ENCODE measurements around the gene COQ10A. TPM values are rescaled to one million over a fixed set of nuclear protein-coding genes. Genes with fewer than 3 reads are reported as not detected.

The COQ10A gene
- total and polyA plus RNA-seq, 9 of the 15 experiments (the other 6 are each of a cell fraction or from before 2014, with no cell fraction given) = 3.1 to 26.4 (median 12.7) TPM

DNA sequence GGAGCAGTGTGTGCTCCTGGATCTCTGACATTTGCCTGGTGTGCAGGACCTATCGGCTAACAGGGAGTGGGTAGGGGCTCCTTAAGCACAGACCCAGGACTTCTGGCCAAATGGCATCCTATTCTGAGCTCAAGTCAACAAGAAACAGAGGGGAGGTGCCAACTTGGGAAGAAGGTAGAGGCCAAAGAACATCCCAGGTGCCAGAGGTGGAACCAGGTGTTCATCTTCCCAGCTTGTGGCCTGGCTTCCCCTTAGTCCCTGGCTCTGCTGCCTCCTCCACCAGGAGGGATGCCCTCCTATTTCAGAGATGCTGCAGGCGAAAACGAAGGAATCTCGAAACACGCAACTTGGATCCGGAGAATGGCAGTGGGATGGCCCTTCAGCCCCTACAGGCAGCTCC lies 30.7 kb upstream of the COQ10A start:
- Histone ChIP-seq H3K4me3 (no peak overlapping the region), H2AFZ (ENCODE audit: low read depth, low read length) (no peak overlapping the region), H3K4me1 (replicated peaks in 1 of 2; ENCODE audit: control insufficient read depth in 2 of 2, insufficient read depth in 2 of 2, low read length in 2 of 2) (peaks cover 6 to 27% of the 10 kb centered on the region in 2 experiments; a peak in 3 of 5 replicates), H4K20me1 (replicated peaks; ENCODE audit: control insufficient read depth, insufficient read depth, low read length) (no peaks in the 10 kb centered on the region), H3K9me1 (ENCODE audit: control insufficient read depth, insufficient read depth, low read length) (no peaks in the 10 kb centered on the region), H3K9me3 (replicated peaks; ENCODE audit: control insufficient read depth, insufficient read depth, low read depth, low read length) (no peaks in the 10 kb centered on the region), H3K36me3 (ENCODE audit: control insufficient read depth, insufficient read depth, low read length) (peaks cover 22% of the 10 kb centered on the region; the same call in 1 of the 3 replicates), H3K27ac (ENCODE audit: extremely low read depth, low read depth, low read length) (no peak overlapping the region), H3K4me2 (ENCODE audit: insufficient read depth, low read length) (no peak overlapping the region), H3K79me2 (ENCODE audit: control insufficient read depth, insufficient read depth, low read length) (no peaks in the 10 kb centered on the region), H3K27me3 (ENCODE audit: control insufficient read depth in 2 of 2, insufficient read depth in 2 of 2, low read length in 2 of 2) (no peaks in the 10 kb centered on the region), H3K9ac (ENCODE audit: insufficient read depth in 1 of 2, low read depth in 2 of 2, low read length in 2 of 2) (peak overlapping the region in 1 of 2 experiments; percentile 61; a peak in 1 of 4 replicates)
- no TSS peak for BruUV-seq (replicated peaks)
- FAIRE-seq = peak; percentile 37
- TF ChIP-seq GTF2F1 (IDR thresholded peaks at IDR 0.05; ENCODE audit: low read depth, low read length) (no peak), ZNF431 (CRISPR knock-in tag; IDR thresholded peaks at IDR 0.05) (no peak), BCOR (IDR thresholded peaks at IDR 0.05) (no peak)
- ATAC-seq = no peak
- CTCF ChIA-PET (ENCODE audit: low intra/inter-chr PET ratio) = no interaction called here
- POLR2A ChIA-PET = interaction anchor here (0.7 to 3.2 kb wide), 9 partner anchors 11 to 236 kb away, joined by 3 to 12 read pairs (median 4); partner anchors contain the start of gene RNF41
- intact Hi-C loops (cut with micrococcal nuclease) = no loop called here
- no peak for DNase-seq (ENCODE audit: extremely low read depth in 1 of 4, low spot score in 3 of 4)
- WGBS (ENCODE audit: insufficient coverage, low coverage, missing lambda C conversion rate) = 82% methylated on average over 6 of the region's 6 CpGs
- in situ Hi-C loops (cut with MboI) = no loop called here

DNA sequence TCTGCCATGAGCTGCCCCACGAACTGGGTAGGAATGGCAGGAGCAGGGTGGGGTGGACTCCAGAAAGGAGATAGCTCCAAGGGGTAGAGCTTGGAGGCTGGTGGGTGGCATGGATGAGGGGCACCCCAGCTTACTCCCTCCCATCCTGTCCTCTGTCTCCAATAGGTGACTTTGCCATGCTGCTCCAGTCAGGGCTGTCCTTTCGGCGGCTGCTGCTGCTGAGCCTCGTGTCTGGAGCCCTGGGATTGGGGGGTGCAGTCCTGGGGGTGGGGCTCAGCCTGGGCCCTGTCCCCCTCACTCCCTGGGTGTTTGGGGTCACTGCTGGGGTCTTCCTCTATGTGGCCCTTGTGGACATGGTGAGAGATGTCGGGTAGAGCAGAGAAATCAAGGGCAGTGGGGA lies 29.8 kb upstream of the COQ10A start:
- Histone ChIP-seq H3K36me3 (ENCODE audit: control insufficient read depth, insufficient read depth, low read length) (peaks cover 31% of the 10 kb centered on the region; the same call in 1 of the 3 replicates), H3K4me2 (ENCODE audit: insufficient read depth, low read length) (no peak overlapping the region), H3K79me2 (ENCODE audit: control insufficient read depth, insufficient read depth, low read length) (no peaks in the 10 kb centered on the region), H2AFZ (ENCODE audit: low read depth, low read length) (no peak overlapping the region), H3K9me3 (replicated peaks; ENCODE audit: control insufficient read depth, insufficient read depth, low read depth, low read length) (no peaks in the 10 kb centered on the region), H3K9me1 (ENCODE audit: control insufficient read depth, insufficient read depth, low read length) (no peaks in the 10 kb centered on the region), H3K27me3 (ENCODE audit: control insufficient read depth in 2 of 2, insufficient read depth in 2 of 2, low read length in 2 of 2) (no peaks in the 10 kb centered on the region), H3K9ac (ENCODE audit: insufficient read depth in 1 of 2, low read depth in 2 of 2, low read length in 2 of 2) (no peak overlapping the region), H4K20me1 (replicated peaks; ENCODE audit: control insufficient read depth, insufficient read depth, low read length) (no peaks in the 10 kb centered on the region), H3K27ac (ENCODE audit: extremely low read depth, low read depth, low read length) (no peak overlapping the region), H3K4me1 (replicated peaks in 1 of 2; ENCODE audit: control insufficient read depth in 2 of 2, insufficient read depth in 2 of 2, low read length in 2 of 2) (peaks cover 10 to 23% of the 10 kb centered on the region in 2 experiments; a peak in 4 of 5 replicates), H3K4me3 (no peak overlapping the region)
- 48% methylated on average over 4 of the region's 5 CpGs for WGBS (ENCODE audit: insufficient coverage, low coverage, missing lambda C conversion rate)
- ATAC-seq (no peak), FAIRE-seq (no peak), DNase-seq (ENCODE audit: extremely low read depth in 1 of 4, low spot score in 3 of 4) (no peak)
- no peak for TF ChIP-seq ZNF140 (CRISPR knock-in tag; IDR thresholded peaks at IDR 0.05)
- peak; percentile 2; the same call in 1 of the 2 replicates for TF ChIP-seq POLR2G (IDR thresholded peaks at IDR 0.05; ENCODE audit: low read depth, low read length)
- peak; percentile 9; the same call in 1 of the 2 replicates for TF ChIP-seq RBFOX2 (IDR thresholded peaks at IDR 0.05; ENCODE audit: low read depth, low read length)
- ChIA-PET POLR2A (interaction anchor here (0.6 to 3.2 kb wide), 8 partner anchors 10 to 236 kb away, joined by 3 to 12 read pairs (median 4); no protein-coding TSS in a partner anchor), CTCF (ENCODE audit: low intra/inter-chr PET ratio) (no interaction called here)
- BruUV-seq (replicated peaks) = no TSS peak
- in situ Hi-C loops (cut with MboI) (no loop called here), intact Hi-C loops (cut with micrococcal nuclease) (no loop called here)

All from K562 (cell line).